ENCODE measurements around the gene HBG1.

GRCh38 chr11:5245155-5245554, 4.5 kb downstream of the HBG1 start:
- no peak for TF ChIP-seq EGR1 (IDR thresholded peaks at IDR 0.05)
- no peak for TF ChIP-seq RAD21 (IDR thresholded peaks at IDR 0.05; ENCODE audit: low read depth)
- no peak for TF ChIP-seq CEBPB (IDR thresholded peaks at IDR 0.05)
- TF ChIP-seq MAX (IDR thresholded peaks at IDR 0.05), result no peak
- TF ChIP-seq USF1 (IDR thresholded peaks at IDR 0.05), result no peak
- TF ChIP-seq TCF12 (IDR thresholded peaks at IDR 0.05; ENCODE audit: low read depth), result no peak
- TF ChIP-seq EP300 (IDR thresholded peaks at IDR 0.05; ENCODE audit: borderline replicate concordance), result no peak
- TF ChIP-seq YY1 (IDR thresholded peaks at IDR 0.05; ENCODE audit: low read depth), result no peak
